ENCODE measurements around the gene TBC1D22A. TPM values are rescaled to one million over a fixed set of nuclear protein-coding genes. Genes with fewer than 3 reads are reported as not detected.
A peak's percentile ranks its signal among the peaks of the same experiment; 100 is the strongest.

The TBC1D22A gene
- total and polyA plus RNA-seq, 2 donors from 2014 or later: 24.6 to 39.4 TPM

DNA sequence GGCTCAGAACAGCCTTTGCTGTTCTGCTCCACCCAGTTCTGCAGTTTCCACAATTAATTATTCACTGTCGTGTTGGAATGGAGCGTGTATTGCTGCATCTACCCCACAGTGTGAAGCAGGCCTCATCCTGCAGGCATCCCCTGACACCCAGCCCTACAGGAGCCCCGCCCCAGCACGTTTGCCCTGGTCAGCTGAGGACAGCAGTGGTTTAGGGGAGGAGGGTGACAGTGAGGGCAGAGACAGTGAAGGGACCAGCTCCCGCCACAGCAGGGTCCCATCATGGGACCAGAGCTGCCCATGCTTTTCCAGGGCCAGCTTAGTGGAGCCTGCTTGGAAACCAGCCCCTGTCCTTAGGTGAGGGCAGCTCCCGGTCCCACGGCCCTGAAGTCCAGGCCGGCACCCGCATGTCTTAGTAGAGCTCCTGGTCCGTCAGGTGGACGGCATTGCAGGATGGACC lies 273.0 kb downstream of the TBC1D22A start:
- H3K27ac ChIP-seq (ENCODE audit: low read depth in 2 of 2, low read length in 2 of 2): no peak overlapping the region
- no peak overlapping the region for H3K9ac ChIP-seq (ENCODE audit: low read length in 3 of 3)
- peak in 2 of 5 donors; percentile 41 to 72 for DNase-seq
- no peaks in the 10 kb centered on the region for H3K27me3 ChIP-seq (ENCODE audit: control insufficient read depth, insufficient read depth, low read length)
- H3K4me3 ChIP-seq (ENCODE audit: low read length in 3 of 3): no peak overlapping the region
- intact Hi-C loops (cut with DNase I): no loop called here
- no peaks in the 10 kb centered on the region for H3K9me3 ChIP-seq (ENCODE audit: control insufficient read depth in 2 of 3, insufficient read depth in 1 of 3, low read length in 3 of 3)
- TF ChIP-seq, protein P1, sequence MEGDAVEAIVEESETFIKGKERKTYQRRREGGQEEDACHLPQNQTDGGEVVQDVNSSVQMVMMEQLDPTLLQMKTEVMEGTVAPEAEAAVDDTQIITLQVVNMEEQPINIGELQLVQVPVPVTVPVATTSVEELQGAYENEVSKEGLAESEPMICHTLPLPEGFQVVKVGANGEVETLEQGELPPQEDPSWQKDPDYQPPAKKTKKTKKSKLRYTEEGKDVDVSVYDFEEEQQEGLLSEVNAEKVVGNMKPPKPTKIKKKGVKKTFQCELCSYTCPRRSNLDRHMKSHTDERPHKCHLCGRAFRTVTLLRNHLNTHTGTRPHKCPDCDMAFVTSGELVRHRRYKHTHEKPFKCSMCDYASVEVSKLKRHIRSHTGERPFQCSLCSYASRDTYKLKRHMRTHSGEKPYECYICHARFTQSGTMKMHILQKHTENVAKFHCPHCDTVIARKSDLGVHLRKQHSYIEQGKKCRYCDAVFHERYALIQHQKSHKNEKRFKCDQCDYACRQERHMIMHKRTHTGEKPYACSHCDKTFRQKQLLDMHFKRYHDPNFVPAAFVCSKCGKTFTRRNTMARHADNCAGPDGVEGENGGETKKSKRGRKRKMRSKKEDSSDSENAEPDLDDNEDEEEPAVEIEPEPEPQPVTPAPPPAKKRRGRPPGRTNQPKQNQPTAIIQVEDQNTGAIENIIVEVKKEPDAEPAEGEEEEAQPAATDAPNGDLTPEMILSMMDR (IDR thresholded peaks at IDR 0.05; ENCODE audit: borderline replicate concordance, extremely low read depth, insufficient read depth): no peak
- H3K4me1 ChIP-seq (ENCODE audit: control insufficient read depth in 2 of 3, insufficient read depth in 2 of 3, low read depth in 1 of 3, low read length in 3 of 3): peaks cover 0 to 11% (median 0%) of the 10 kb centered on the region in 3 donors
- FAIRE-seq: no peak
- H3K36me3 ChIP-seq (ENCODE audit: control insufficient read depth in 2 of 3, insufficient read depth in 3 of 3, low read length in 3 of 3): no peaks in the 10 kb centered on the region

DNA sequence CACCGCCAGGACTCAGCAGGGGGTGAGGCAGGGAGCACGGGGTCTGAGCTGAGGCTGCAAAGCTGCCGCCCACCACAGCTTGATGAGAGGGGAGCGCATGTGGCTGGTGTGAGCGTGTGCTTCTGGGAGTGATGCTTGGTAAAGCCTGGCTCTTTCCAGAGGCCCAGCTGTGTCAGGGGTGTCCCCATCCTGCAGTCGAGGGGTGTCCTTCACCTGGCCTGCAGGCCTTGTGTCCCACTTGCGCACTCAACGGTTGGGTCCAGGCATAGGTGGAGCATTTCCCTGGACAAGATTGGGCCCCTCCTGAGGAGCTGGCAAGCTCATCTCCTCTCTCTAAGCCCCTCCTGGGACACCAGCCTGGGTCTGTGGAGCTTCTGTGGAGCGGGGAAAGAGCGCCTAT lies 273.9 kb downstream of the TBC1D22A start:
- Histone ChIP-seq H3K4me1 (ENCODE audit: control insufficient read depth in 2 of 3, insufficient read depth in 2 of 3, low read depth in 1 of 3, low read length in 3 of 3) (peaks cover 0 to 11% (median 0%) of the 10 kb centered on the region in 3 donors), H3K9me3 (ENCODE audit: control insufficient read depth in 2 of 3, insufficient read depth in 1 of 3, low read length in 3 of 3) (no peaks in the 10 kb centered on the region), H3K27ac (ENCODE audit: low read depth in 2 of 2, low read length in 2 of 2) (no peak overlapping the region), H3K9ac (ENCODE audit: low read length in 3 of 3) (no peak overlapping the region), H3K36me3 (ENCODE audit: control insufficient read depth in 2 of 3, insufficient read depth in 3 of 3, low read length in 3 of 3) (no peaks in the 10 kb centered on the region), H3K4me3 (ENCODE audit: low read length in 3 of 3) (no peak overlapping the region), H3K27me3 (ENCODE audit: control insufficient read depth, insufficient read depth, low read length) (no peaks in the 10 kb centered on the region)
- intact Hi-C loops (cut with DNase I): no loop called here
- FAIRE-seq (no peak), DNase-seq (peak in 2 of 5 donors; percentile 28)
- TF ChIP-seq, protein P1 (IDR thresholded peaks at IDR 0.05; ENCODE audit: borderline replicate concordance, extremely low read depth, insufficient read depth): no peak

DNA sequence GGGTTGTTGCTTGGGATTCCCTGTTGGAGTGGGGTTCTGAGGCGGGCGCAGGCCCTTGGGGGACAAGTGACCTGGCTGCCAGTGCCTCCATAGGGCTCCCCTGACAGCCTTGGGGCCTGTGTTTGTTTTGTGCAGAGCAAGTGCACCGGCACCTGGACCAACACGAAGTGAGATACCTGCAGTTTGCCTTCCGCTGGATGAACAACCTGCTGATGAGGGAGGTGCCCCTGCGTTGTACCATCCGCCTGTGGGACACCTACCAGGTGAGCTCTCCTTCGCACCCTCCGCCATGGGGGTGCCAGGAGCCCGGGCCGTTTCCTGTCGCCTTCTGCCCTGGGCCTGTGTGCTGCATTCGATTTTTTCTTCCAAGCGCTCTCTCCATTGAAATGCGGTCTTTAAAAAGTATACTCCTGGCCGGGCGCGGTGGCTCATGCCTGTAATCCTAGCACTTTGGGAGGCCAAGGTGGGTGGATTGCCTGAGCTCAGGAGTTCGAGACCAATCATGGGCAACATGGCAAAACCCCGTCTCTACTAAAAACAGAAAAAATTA lies 274.6 kb downstream of the TBC1D22A start:
- FAIRE-seq: no peak

More for the DNA sequence above, 274.6 kb downstream of the TBC1D22A start:
- Histone ChIP-seq H3K4me3 (ENCODE audit: low read length in 3 of 3) (no peak overlapping the region), H3K27ac (ENCODE audit: low read depth in 2 of 2, low read length in 2 of 2) (no peak overlapping the region), H3K9ac (ENCODE audit: low read length in 3 of 3) (no peak overlapping the region), H3K4me1 (ENCODE audit: control insufficient read depth in 2 of 3, insufficient read depth in 2 of 3, low read depth in 1 of 3, low read length in 3 of 3) (peaks cover 0 to 11% (median 0%) of the 10 kb centered on the region in 3 donors), H3K27me3 (ENCODE audit: control insufficient read depth, insufficient read depth, low read length) (no peaks in the 10 kb centered on the region), H3K9me3 (ENCODE audit: control insufficient read depth in 2 of 3, insufficient read depth in 1 of 3, low read length in 3 of 3) (no peaks in the 10 kb centered on the region), H3K36me3 (ENCODE audit: control insufficient read depth in 2 of 3, insufficient read depth in 3 of 3, low read length in 3 of 3) (no peaks in the 10 kb centered on the region)
- intact Hi-C loops (cut with DNase I): no loop called here
- TF ChIP-seq, protein P1 (IDR thresholded peaks at IDR 0.05; ENCODE audit: borderline replicate concordance, extremely low read depth, insufficient read depth): no peak
- DNase-seq: peak in 2 of 5 donors; percentile 23 to 52
